Measurements from ENCODE around the gene YPEL2.

Gene YPEL2

DNA sequence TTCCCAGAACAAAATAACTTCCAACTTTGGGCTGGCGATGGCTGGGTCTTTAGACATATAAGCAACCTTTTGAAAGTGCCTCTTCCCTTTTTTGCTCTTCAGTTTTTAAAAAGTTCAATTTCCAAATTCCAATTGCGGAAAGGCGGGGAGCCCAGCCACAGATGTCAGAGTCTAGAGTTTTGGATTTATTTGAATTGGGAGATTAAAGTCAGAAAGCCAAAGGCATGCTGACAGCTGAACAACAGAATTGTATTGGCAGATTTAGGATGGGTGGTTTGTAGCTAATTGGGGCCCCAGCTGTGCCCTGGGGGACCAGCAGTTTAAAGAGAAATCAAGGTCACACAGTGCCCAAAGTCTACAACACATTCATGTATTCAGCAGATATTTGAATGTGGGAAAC is 10.5 kb downstream of the YPEL2 start:
- no peak overlapping the region for H2AK5ac ChIP-seq (ENCODE audit: low read length, severe bottlenecking)
- no peak overlapping the region for H3K18ac ChIP-seq (ENCODE audit: low read depth in 1 of 2, low read length in 2 of 2)
- no peak overlapping the region for H3K4me2 ChIP-seq (ENCODE audit: low read length, poor library complexity, severe bottlenecking)
- H3K27ac ChIP-seq (ENCODE audit: low read length, poor library complexity, severe bottlenecking) = no peak overlapping the region
- 90% methylated on average over 3 of the region's 3 CpGs for WGBS
- H3K4ac ChIP-seq (ENCODE audit: low read depth in 1 of 2, low read length in 2 of 2) = no peak overlapping the region
- DNase-seq = no peak
- no peak overlapping the region for H4K8ac ChIP-seq (ENCODE audit: low read length)
- peaks cover 3 to 4% of the 10 kb centered on the region in 2 experiments for H3K36me3 ChIP-seq (ENCODE audit: control insufficient read depth in 1 of 2, insufficient read depth in 2 of 2, low read depth in 1 of 2, low read length in 2 of 2)
- H3K23ac ChIP-seq (ENCODE audit: low read length in 2 of 2) = no peak overlapping the region
- no peak overlapping the region for H2BK15ac ChIP-seq (ENCODE audit: low read depth, poor library complexity, severe bottlenecking)
- H3K9me3 ChIP-seq (ENCODE audit: control insufficient read depth, low read length) = no peaks in the 10 kb centered on the region
- no peak overlapping the region for H3K14ac ChIP-seq (ENCODE audit: low read length in 2 of 2)
- no peaks in the 10 kb centered on the region for H3K4me1 ChIP-seq (ENCODE audit: control insufficient read depth, insufficient read depth, low read depth, low read length)
- no peak overlapping the region for H3K4me3 ChIP-seq (ENCODE audit: insufficient read depth in 1 of 2, low read depth in 1 of 2, low read length in 2 of 2)
- H2AFZ ChIP-seq (ENCODE audit: low read depth, low read length) = no peak overlapping the region
- H2BK120ac ChIP-seq (ENCODE audit: low read depth, low read length) = no peak overlapping the region
- no peak overlapping the region for H2BK5ac ChIP-seq (ENCODE audit: low read depth, low read length, poor library complexity, severe bottlenecking)
- no peak overlapping the region for H4K91ac ChIP-seq (ENCODE audit: low read length)
- peaks cover 0 to 39% of the 10 kb centered on the region in 2 experiments for H3K27me3 ChIP-seq (ENCODE audit: control insufficient read depth in 1 of 2, insufficient read depth in 1 of 2, low read length in 2 of 2)
- no peak overlapping the region for H3K9ac ChIP-seq (ENCODE audit: low read length)
- no peak overlapping the region for H2BK12ac ChIP-seq (ENCODE audit: low read length in 2 of 2)
- H3K79me1 ChIP-seq (replicated peaks; ENCODE audit: low read length, poor library complexity, severe bottlenecking) = peaks cover 48% of the 10 kb centered on the region

DNA sequence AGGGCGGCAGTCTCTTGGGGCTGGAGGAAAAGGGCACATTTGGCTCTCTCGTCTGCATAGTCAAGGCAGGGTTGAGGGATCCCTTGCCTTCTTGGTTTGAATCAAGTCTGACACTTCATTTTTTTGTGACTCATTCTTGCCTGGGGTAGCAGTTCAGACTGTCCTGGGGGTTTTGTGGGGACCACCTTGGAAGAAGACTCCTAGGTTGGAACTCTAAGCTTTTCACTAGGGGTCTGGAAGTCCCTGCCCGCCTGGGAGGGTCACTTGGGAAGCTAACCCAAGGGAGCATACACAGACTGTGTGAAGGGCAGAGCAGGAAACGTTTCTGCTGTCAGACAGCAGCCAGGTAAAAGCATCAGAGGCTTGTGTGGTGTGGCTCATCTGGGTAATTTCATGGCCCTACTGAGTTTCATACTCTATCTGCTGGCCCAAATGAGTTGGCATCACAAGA is 11.3 kb downstream of the YPEL2 start:
- Histone ChIP-seq H2BK120ac (ENCODE audit: low read depth, low read length) (no peak overlapping the region), H2AFZ (ENCODE audit: low read depth, low read length) (no peak overlapping the region), H3K4me3 (ENCODE audit: insufficient read depth in 1 of 2, low read depth in 1 of 2, low read length in 2 of 2) (no peak overlapping the region), H3K27ac (ENCODE audit: low read length, poor library complexity, severe bottlenecking) (no peak overlapping the region), H3K9ac (ENCODE audit: low read length) (no peak overlapping the region), H3K23ac (ENCODE audit: low read length in 2 of 2) (no peak overlapping the region), H3K79me1 (replicated peaks; ENCODE audit: low read length, poor library complexity, severe bottlenecking) (peaks cover 47% of the 10 kb centered on the region), H3K27me3 (ENCODE audit: control insufficient read depth in 1 of 2, insufficient read depth in 1 of 2, low read length in 2 of 2) (peaks cover 0 to 39% of the 10 kb centered on the region in 2 experiments), H3K14ac (ENCODE audit: low read length in 2 of 2) (no peak overlapping the region), H3K4ac (ENCODE audit: low read depth in 1 of 2, low read length in 2 of 2) (no peak overlapping the region), H4K91ac (ENCODE audit: low read length) (no peak overlapping the region), H3K4me2 (ENCODE audit: low read length, poor library complexity, severe bottlenecking) (no peak overlapping the region), H2AK5ac (ENCODE audit: low read length, severe bottlenecking) (no peak overlapping the region), H2BK5ac (ENCODE audit: low read depth, low read length, poor library complexity, severe bottlenecking) (no peak overlapping the region), H2BK12ac (ENCODE audit: low read length in 2 of 2) (no peak overlapping the region), H3K9me3 (ENCODE audit: control insufficient read depth, low read length) (no peaks in the 10 kb centered on the region), H3K18ac (ENCODE audit: low read depth in 1 of 2, low read length in 2 of 2) (no peak overlapping the region), H4K8ac (ENCODE audit: low read length) (no peak overlapping the region), H2BK15ac (ENCODE audit: low read depth, poor library complexity, severe bottlenecking) (no peak overlapping the region), H3K4me1 (ENCODE audit: control insufficient read depth, insufficient read depth, low read depth, low read length) (peaks cover 3% of the 10 kb centered on the region), H3K36me3 (ENCODE audit: control insufficient read depth in 1 of 2, insufficient read depth in 2 of 2, low read depth in 1 of 2, low read length in 2 of 2) (peaks cover 3 to 4% of the 10 kb centered on the region in 2 experiments)
- whole genome bisulfite sequencing = 81% methylated on average over 4 of the region's 4 CpGs
- no peak for DNase-seq

DNA sequence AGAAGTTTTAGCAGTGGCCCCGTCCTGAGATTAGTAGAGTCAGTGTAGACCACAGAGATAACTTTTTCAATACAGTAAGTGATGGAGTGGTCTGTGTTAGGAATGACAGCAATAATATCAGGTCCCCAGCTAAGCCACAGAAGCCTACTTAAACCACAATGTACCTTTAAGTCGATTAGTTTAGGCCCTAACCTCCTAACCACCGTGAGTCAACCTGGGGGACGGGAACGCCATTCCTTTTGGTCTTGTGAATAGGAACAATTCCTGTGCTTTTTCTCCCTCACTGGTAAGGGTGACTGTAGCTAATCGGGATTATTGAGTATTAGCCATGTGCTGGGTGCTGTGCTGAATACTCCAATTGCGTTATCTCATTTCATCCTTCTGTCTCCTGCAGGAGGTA is 14.0 kb downstream of the YPEL2 start:
- no peak for DNase-seq
- WGBS = 98% methylated on average over 6 of the region's 7 CpGs

DNA sequence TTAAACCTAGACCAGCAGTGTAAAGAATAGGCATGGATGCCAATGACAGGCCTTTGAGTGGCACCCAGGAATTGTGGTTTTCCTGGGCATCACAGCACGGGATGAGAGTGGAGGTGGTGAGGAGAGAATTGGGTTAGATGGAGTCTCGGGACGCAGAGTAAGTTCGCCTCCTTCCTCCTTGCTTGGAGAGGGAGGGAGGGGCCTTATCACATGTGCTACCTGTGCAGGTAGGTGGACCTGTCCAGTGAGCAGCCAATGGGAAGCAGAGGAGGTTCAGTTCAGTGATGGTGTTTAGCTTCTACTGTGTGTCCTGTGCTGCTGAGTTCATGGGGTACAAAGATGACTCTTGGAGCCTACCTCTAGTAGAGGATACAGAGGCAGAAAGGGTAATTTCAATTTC is 14.9 kb downstream of the YPEL2 start:
- H2BK5ac ChIP-seq (ENCODE audit: low read depth, low read length, poor library complexity, severe bottlenecking) = no peak overlapping the region
- H3K36me3 ChIP-seq (ENCODE audit: control insufficient read depth in 1 of 2, insufficient read depth in 2 of 2, low read depth in 1 of 2, low read length in 2 of 2) = peaks cover 3 to 4% of the 10 kb centered on the region in 2 experiments
- H3K18ac ChIP-seq (ENCODE audit: low read depth in 1 of 2, low read length in 2 of 2) = no peak overlapping the region
- no peak overlapping the region for H3K27ac ChIP-seq (ENCODE audit: low read length, poor library complexity, severe bottlenecking)
- no peak overlapping the region for H2BK15ac ChIP-seq (ENCODE audit: low read depth, poor library complexity, severe bottlenecking)
- WGBS = 94% methylated on average over 4 of the region's 4 CpGs
- no peak overlapping the region for H3K4me2 ChIP-seq (ENCODE audit: low read length, poor library complexity, severe bottlenecking)
- no peak overlapping the region for H4K8ac ChIP-seq (ENCODE audit: low read length)
- no peak overlapping the region for H3K4ac ChIP-seq (ENCODE audit: low read depth in 1 of 2, low read length in 2 of 2)
- H3K27me3 ChIP-seq (ENCODE audit: control insufficient read depth in 1 of 2, insufficient read depth in 1 of 2, low read length in 2 of 2) = peaks cover 0 to 25% of the 10 kb centered on the region in 2 experiments
- no peak overlapping the region for H2BK12ac ChIP-seq (ENCODE audit: low read length in 2 of 2)
- no peak overlapping the region for H3K4me3 ChIP-seq (ENCODE audit: insufficient read depth in 1 of 2, low read depth in 1 of 2, low read length in 2 of 2)
- H3K4me1 ChIP-seq (ENCODE audit: control insufficient read depth, insufficient read depth, low read depth, low read length) = peaks cover 13% of the 10 kb centered on the region
- DNase-seq = no peak
- peaks cover 34% of the 10 kb centered on the region for H3K79me1 ChIP-seq (replicated peaks; ENCODE audit: low read length, poor library complexity, severe bottlenecking)
- H3K23ac ChIP-seq (ENCODE audit: low read length in 2 of 2) = no peak overlapping the region
- no peak overlapping the region for H2AFZ ChIP-seq (ENCODE audit: low read depth, low read length)
- no peak overlapping the region for H2BK120ac ChIP-seq (ENCODE audit: low read depth, low read length)
- H3K9me3 ChIP-seq (ENCODE audit: control insufficient read depth, low read length) = no peaks in the 10 kb centered on the region
- H4K91ac ChIP-seq (ENCODE audit: low read length) = no peak overlapping the region
- no peak overlapping the region for H3K9ac ChIP-seq (ENCODE audit: low read length)
- H2AK5ac ChIP-seq (ENCODE audit: low read length, severe bottlenecking) = no peak overlapping the region
- no peak overlapping the region for H3K14ac ChIP-seq (ENCODE audit: low read length in 2 of 2)

More for the DNA sequence above, 14.0 kb downstream of the YPEL2 start:
- Histone ChIP-seq H3K4me3 (ENCODE audit: insufficient read depth in 1 of 2, low read depth in 1 of 2, low read length in 2 of 2) (no peak overlapping the region), H2BK12ac (ENCODE audit: low read length in 2 of 2) (no peak overlapping the region), H3K18ac (ENCODE audit: low read depth in 1 of 2, low read length in 2 of 2) (no peak overlapping the region), H3K27me3 (ENCODE audit: control insufficient read depth in 1 of 2, insufficient read depth in 1 of 2, low read length in 2 of 2) (peaks cover 0 to 25% of the 10 kb centered on the region in 2 experiments), H2AK5ac (ENCODE audit: low read length, severe bottlenecking) (no peak overlapping the region), H3K9ac (ENCODE audit: low read length) (no peak overlapping the region), H4K8ac (ENCODE audit: low read length) (no peak overlapping the region), H3K14ac (ENCODE audit: low read length in 2 of 2) (no peak overlapping the region), H2BK15ac (ENCODE audit: low read depth, poor library complexity, severe bottlenecking) (no peak overlapping the region), H3K9me3 (ENCODE audit: control insufficient read depth, low read length) (no peaks in the 10 kb centered on the region), H3K4me2 (ENCODE audit: low read length, poor library complexity, severe bottlenecking) (no peak overlapping the region), H3K23ac (ENCODE audit: low read length in 2 of 2) (no peak overlapping the region), H3K4me1 (ENCODE audit: control insufficient read depth, insufficient read depth, low read depth, low read length) (peaks cover 10% of the 10 kb centered on the region), H3K79me1 (replicated peaks; ENCODE audit: low read length, poor library complexity, severe bottlenecking) (peaks cover 30% of the 10 kb centered on the region), H2BK5ac (ENCODE audit: low read depth, low read length, poor library complexity, severe bottlenecking) (no peak overlapping the region), H3K27ac (ENCODE audit: low read length, poor library complexity, severe bottlenecking) (no peak overlapping the region), H4K91ac (ENCODE audit: low read length) (no peak overlapping the region), H2BK120ac (ENCODE audit: low read depth, low read length) (no peak overlapping the region), H3K36me3 (ENCODE audit: control insufficient read depth in 1 of 2, insufficient read depth in 2 of 2, low read depth in 1 of 2, low read length in 2 of 2) (peaks cover 3 to 4% of the 10 kb centered on the region in 2 experiments), H3K4ac (ENCODE audit: low read depth in 1 of 2, low read length in 2 of 2) (no peak overlapping the region), H2AFZ (ENCODE audit: low read depth, low read length) (no peak overlapping the region)

Measured in mesenchymal stem cell (in vitro differentiated cells and primary cell).